AG09319 (cell line): ENCODE results near the gene CD81.
"Not testable (repeated sequence)": the region's sequence is repeated elsewhere in the genome, so short reads cannot be mapped to it uniquely, and the experiment has no call there.

Experiments
- DNase-seq: peaks from one replicate; pipeline ENCODE4 v3.0.0-alpha.2; 2010; ENCODE audit warnings: low read depth; ENCODE audit errors: extremely low read depth
- TF ChIP-seq, protein P1 (sequence below): IDR thresholded peaks from 2 replicates; pipeline ENCODE4 v1.5.1; 2011; ENCODE audit warnings: low read depth, mild to moderate bottlenecking, inconsistent platforms, low read length, moderate library complexity

CD81 gene, protein sequence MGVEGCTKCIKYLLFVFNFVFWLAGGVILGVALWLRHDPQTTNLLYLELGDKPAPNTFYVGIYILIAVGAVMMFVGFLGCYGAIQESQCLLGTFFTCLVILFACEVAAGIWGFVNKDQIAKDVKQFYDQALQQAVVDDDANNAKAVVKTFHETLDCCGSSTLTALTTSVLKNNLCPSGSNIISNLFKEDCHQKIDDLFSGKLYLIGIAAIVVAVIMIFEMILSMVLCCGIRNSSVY

DNA sequence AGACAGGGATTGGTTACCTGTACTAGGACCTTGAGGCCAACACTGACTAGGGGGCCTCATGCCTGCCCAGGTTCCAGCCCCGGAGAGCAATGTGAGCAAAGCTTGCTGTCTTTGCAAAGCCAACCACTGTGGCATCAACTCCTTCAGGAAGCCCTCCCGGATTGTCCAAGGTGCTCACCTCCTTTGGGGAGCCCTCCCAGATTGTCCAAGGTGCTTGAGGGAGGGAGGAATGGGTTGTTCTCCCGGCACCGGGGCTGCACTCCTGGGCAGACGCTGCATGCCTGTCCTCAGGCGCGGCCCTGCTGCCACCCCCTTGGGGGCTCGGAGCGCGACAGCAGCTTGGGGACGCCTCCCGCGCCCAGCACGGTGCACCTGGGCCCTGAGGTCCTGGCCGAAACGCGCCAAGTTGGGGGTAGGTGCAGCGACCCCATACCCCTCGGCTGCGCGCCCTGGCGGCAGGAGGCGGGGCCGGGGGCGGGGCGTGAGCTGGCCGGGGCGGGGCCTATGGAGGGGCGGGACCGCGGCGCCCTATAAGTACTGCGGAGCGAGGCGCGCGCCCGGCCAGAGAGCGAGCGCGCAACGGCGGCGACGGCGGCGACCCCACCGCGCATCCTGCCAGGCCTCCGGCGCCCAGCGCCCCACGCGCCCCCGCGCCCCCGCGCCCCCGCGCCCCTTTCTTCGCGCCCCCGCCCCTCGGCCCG lies at the start of gene CD81:
Gene CD81 (plus strand): TSS at position 560 of the 701 bp plus-strand sequence. CDS start 240 bp downstream, outside the sequence.
- TF ChIP-seq, protein P1, sequence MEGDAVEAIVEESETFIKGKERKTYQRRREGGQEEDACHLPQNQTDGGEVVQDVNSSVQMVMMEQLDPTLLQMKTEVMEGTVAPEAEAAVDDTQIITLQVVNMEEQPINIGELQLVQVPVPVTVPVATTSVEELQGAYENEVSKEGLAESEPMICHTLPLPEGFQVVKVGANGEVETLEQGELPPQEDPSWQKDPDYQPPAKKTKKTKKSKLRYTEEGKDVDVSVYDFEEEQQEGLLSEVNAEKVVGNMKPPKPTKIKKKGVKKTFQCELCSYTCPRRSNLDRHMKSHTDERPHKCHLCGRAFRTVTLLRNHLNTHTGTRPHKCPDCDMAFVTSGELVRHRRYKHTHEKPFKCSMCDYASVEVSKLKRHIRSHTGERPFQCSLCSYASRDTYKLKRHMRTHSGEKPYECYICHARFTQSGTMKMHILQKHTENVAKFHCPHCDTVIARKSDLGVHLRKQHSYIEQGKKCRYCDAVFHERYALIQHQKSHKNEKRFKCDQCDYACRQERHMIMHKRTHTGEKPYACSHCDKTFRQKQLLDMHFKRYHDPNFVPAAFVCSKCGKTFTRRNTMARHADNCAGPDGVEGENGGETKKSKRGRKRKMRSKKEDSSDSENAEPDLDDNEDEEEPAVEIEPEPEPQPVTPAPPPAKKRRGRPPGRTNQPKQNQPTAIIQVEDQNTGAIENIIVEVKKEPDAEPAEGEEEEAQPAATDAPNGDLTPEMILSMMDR: no peak
- no peak for DNase-seq

DNA sequence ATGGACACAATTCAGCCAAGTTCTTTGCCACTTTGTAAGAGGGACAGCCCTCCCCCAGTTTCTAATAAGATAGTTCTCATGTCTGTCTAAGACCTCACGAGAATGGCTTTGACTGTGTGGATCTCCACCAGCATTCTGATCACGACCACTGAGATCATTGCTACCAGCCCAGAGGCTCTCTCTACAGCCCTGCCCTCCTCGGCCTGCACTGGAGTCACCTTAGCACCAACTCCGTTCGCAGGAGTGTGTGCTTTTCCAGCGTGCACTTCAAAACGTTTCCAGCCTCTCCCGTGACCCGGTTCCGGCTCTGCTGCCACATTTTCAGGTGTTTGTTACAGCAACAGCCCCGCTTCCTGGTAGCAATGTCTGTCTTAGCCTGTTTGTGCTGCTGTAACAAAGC lies 49.1 kb upstream of the CD81 start:
- TF ChIP-seq, protein P1: no peak
- no peak for DNase-seq

DNA sequence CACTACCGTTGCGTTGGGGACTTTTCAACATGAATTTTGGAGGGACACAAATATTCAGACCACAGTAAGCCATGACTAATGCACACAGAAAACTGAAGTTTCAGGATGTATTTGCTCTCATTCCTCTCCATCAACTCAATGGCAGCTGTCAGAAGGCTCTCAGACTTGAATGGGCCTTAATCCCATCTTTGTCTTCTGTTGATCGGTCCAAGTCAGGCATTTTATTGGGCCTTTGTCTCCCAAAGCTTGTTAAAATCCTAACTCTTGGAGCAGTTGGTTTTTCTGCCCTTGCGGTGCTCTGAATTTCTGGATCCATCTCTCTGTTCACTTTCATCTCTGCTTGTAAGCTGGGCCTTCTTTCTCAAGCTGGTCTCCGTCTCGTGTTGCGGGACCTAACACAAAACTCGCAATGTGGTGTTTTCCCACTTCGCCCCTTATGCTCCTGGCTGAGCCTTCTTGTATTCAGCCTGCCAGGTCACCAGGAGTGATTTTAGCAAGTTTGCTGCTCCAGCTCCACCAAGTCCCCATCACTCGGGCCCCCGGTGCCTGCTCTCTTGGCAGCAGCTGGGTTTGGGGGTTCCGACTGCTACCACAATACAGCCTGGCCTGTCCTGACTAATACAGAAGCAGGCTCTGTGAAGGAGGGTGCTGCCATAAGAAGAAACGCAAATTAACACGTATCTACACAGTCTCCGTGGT lies 48.3 kb upstream of the CD81 start:
- TF ChIP-seq, protein P1: no peak
- no peak for DNase-seq

DNA sequence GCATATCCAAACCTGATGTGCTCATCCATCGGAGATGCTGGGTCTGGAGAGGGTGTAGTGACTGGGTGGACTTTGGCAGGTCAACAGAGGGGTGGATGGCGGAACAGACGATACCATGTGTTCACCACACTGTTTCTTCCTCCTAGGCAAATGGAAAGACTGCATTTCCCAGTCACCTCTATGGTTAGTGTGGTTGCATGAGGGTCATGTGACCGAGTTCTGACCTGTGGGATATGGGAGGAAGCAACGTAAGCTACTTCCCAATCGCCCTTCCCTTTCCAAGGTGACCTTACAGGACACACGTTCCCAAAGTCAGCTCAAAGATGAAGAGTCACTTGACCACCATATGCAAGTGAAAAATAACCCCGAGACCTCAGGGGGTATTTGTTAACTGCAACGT lies 47.6 kb upstream of the CD81 start:
- no peak for DNase-seq
- TF ChIP-seq, protein P1: no peak

DNA sequence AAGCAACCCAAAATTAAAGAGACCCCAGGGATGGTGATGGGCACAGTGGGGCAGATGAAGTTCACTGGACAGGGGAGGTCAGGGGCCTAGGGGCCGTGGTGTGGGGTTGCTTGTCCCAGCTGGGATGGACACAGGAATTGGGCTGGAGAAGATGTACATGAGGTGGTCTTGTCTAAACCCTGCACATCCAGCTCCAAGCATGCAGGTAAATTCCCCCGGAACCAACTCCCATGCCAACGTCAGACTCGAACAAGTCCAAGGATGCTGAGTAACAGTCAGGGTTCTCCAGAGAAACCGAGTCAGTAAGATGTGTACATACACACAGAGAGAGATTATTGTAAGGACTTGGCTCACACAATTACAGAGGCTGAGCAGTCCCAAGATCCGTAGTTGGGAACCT lies 46.4 kb upstream of the CD81 start:
- TF ChIP-seq, protein P1: no peak

DNA sequence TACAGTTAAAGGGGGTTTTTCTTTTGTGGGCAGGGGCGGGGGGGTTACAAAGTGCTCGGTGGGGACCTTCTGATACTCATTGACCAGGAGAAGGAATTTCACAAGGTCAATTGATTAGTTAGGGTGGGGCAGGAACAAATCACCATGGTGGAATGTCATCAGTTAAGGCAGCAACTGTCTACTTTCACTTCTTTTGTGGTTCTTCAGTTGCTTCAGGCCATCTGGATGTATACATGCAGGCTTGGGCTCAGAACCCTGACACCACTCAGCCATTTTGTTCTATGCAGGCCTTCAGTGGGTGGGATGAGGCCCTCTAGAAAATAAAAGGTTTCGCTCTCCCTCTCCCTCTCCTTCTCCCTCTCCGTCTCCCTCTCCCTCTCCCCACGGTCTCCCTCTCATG lies 45.7 kb upstream of the CD81 start:
- no peak for DNase-seq
- TF ChIP-seq, protein P1: no peak

More for the DNA sequence above, 46.4 kb upstream of the CD81 start:
- no peak for DNase-seq

DNA sequence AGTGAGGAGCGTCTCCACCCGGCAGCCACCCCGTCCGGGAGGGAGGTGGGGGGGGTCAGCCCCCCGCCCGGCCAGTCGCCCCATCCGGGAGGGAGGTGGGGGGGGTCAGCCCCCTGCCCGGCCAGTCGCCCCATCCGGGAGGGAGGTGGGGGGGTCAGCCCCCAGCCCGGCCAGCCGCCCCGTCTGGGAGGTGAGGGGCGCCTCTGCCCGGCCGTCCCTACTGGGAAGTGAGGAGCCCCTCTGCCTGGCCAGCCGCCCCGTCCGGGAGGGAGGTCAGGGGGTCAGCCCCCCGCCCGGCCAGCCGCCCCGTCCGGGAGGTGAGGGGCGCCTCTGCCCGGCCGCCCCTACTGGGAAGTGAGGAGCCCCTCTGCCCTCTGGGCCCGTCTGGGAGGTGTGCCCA lies 44.5 kb upstream of the CD81 start:
- not testable (repeated sequence) for DNase-seq

DNA sequence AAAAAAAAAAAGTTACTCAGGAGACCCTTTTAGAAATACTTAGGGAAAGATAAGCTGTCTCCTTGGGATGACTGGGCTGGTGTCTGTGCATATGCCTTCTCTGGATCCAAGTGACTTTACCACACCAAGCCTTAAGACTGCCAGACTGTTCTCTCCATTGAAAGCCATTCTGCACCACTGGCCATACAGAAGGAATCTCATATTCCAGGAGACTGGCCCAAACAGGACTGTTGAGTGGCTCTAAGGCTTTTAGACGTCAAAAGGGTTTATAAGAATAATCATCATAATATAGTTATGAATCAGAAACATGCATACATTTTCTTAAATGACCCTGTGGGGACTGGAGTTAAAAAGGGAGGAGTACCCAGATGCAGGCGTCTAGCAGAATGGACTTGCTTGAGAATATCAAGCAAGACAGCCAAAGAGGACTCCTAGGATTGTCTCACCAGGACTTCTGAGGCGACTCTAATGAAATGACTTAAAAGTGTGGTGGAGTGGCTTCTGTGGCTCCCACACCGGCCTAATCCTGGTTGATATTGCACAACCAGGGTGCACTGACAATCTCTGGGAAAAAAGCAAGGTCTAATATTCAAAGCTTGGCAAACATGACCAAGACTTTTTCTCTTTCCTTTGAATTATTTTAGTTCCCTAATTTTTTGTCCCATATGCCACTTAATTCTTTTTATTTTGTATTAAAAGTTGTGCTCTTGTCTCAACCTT lies 43.5 kb upstream of the CD81 start:
- DNase-seq: not testable (repeated sequence)

DNA sequence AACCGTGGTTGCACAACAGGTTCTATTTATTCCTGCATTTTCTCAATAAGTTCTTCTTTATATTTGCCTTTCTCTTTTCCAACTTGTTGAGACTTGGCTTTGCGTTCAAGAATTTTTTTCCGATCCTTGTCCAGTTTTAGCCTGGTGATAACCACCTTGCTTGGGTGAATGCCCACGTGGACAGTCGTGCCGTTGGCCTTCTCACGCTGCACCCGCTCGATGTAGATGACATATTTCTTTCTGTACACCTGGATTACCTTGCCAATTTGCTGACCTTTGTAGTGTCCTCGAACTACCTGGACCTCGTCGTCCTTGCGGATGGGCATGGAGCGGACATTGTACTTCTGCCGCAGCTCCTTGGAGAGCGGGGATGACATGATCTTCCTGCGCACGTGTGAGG lies 41.8 kb upstream of the CD81 start:
- not testable (repeated sequence) for DNase-seq

DNA sequence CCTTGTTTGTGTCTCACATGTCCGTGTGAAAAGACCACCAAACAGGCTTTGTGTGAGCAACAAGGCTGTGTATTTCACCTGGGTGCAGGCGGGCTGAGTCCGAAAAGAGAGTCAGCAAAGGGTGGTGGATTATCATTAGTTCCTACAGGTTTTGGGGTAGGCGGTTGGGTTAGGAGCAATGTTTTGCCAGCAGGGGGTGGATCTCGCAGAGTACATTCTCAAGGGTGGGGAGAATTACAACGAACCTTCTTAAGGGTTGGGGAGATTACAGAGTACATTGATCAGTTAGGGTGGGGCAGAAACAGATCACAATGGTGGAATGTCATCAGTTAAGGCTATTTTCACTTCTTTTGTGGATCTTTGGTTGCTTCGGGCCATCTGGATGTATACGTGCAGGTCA lies 38.4 kb upstream of the CD81 start:
- not testable (repeated sequence) for DNase-seq
